Heart left ventricle (tissue), 13 donors: ENCODE measurements around the gene BRMS1.
"Not testable (repeated sequence)": the region's sequence is repeated elsewhere in the genome, so short reads cannot be mapped to it uniquely, and the experiment has no call there.

ENCODE experiments used
- POLR2A ChIP-seq, 2 donors: fragments of 450-650 bp; IDR thresholded peaks; one replicate each; pipeline ENCODE4 v1.6.1; 2017; ENCODE audit warnings: antibody characterized with exemption in 2 of 2, mild to moderate bottlenecking in 2 of 2, moderate library complexity in 2 of 2
- TF ChIP-seq, protein P1 (sequence below), 12 donors: fragments of 200-600 bp; sonication (generic) in 4 of 12; IDR thresholded peaks; one replicate each; pipeline versions ENCODE4 v1.5.0 to v1.8.0; 2018 to 2022; ENCODE audit warnings: antibody characterized with exemption in 12 of 12, mild to moderate bottlenecking in 5 of 12
- donor health status: ischemic (EF 13 %, LVEDD 7.1; RV severe dilation, severe dysfunction).
- donor health status: DM: no; HTN: yes; CAD: no.
- donor health status: DM: no; HTN: no; CAD: no.
- donor health status: ischemic (EF 25% LVEDD 6.9; RV normal size, moderate dysfunction).
- donor health status: ischemic (EF 25% LVEDD 5.7; RV mildly dilated, moderate dysfunction).
- donor health status: ischemic (EF 35%, LVEDD 5.7; RV mildly dilated, moderate dysfunction).
- donor health status: nonischemic (EF 11% LVEDD 7.7; RV severe dilation, severe dysfunction).
- donor health status: DM: yes; HTN: yes; CAD: no.
- donor health status: PGD.
- donor health status: ischemic (EF 29% LVEDD 5.4; RV normal size, mild dysfunction).
- donor health status: nonischemic (EF 23%, LVEDD 6.1; RV moderate dilation, normal function).

DNA sequence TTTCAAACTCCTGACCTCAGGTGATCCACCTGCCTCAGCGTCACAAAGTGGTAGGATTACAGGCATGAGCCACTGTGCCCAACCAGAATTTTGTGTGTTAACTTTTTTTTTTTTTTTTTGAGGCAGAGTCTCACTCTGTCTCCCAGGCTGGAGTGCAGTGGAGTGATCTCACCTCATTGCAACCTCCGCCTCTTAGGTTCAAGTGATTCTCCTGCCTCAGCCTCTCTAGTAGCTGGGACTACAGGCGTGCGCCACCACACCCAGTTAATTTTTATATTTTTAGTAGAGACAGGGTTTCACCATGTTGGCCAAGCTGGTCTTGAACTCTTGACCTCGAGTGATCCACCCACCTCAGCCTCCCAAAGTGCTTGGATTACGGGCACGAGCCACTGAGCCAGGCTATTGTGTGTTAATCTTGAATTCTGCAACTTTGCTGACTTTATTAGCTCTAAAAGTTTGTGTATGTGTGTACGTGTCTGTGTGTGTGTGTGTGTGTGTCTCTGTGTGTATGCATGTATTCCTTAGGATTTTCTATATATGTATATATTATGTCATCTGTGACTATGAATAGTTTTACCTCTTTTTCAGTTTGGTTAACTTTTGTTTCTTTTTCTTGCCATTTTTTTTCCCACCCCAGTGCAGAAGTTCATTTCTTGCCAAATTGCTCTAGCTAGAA is 5.8 kb upstream of the BRMS1 start:
- not testable (repeated sequence) for TF ChIP-seq POLR2A (IDR thresholded peaks at IDR 0.05)
- TF ChIP-seq, protein P1, sequence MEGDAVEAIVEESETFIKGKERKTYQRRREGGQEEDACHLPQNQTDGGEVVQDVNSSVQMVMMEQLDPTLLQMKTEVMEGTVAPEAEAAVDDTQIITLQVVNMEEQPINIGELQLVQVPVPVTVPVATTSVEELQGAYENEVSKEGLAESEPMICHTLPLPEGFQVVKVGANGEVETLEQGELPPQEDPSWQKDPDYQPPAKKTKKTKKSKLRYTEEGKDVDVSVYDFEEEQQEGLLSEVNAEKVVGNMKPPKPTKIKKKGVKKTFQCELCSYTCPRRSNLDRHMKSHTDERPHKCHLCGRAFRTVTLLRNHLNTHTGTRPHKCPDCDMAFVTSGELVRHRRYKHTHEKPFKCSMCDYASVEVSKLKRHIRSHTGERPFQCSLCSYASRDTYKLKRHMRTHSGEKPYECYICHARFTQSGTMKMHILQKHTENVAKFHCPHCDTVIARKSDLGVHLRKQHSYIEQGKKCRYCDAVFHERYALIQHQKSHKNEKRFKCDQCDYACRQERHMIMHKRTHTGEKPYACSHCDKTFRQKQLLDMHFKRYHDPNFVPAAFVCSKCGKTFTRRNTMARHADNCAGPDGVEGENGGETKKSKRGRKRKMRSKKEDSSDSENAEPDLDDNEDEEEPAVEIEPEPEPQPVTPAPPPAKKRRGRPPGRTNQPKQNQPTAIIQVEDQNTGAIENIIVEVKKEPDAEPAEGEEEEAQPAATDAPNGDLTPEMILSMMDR (IDR thresholded peaks at IDR 0.05), result not testable (repeated sequence)
